Fibroblast of skin of scalp (primary cell): ENCODE measurements around the gene GABRR2.
A peak's percentile ranks its signal among the peaks of the same experiment; 100 is the strongest.
"Not testable (repeated sequence)": the region's sequence is repeated elsewhere in the genome, so short reads cannot be mapped to it uniquely, and the experiment has no call there.

Experiments used
- DNase-seq: peaks from one replicate; pipeline ENCODE4 v3.0.0-alpha.2; 2013

Gene GABRR2

DNA sequence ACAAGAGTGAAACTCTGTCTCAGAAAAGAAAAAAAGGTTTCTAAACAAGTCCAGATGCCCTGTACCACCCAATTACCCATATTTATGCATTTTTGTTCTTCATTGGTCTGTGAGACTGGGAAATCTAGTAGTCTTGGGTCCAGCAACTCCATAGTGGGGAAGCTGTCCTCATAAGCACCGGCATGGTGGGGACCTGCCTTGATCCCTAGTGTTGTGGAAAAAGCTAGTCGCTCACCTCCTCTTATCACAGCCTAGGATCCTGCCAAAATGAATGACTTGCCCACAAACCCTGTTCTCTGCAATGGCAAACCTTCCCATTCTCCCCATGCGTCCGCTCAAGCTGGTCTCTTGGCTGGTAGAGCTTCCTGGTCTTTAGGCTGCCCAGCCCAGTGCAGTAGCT, 59.7 kb downstream of the GABRR2 start:
- no peak for DNase-seq

DNA sequence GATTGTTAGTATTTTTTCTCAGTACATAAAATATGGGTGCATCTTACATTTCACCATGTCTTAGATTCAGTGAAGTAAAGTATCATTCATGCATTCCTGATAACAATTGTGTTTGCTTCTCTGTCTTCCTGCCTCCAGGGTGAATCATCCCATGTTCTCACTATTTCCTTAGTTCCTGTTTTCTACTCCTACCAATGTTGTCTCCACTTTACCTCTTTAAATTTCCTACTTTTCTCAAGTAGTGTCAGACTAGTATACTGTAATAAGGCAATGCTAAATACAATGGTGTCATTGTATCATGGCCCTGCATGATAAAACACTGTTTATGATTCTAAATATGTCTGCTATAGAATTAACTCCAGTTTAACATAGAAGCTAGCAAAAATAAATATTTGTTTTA, 60.5 kb downstream of the GABRR2 start:
- no peak for DNase-seq

DNA sequence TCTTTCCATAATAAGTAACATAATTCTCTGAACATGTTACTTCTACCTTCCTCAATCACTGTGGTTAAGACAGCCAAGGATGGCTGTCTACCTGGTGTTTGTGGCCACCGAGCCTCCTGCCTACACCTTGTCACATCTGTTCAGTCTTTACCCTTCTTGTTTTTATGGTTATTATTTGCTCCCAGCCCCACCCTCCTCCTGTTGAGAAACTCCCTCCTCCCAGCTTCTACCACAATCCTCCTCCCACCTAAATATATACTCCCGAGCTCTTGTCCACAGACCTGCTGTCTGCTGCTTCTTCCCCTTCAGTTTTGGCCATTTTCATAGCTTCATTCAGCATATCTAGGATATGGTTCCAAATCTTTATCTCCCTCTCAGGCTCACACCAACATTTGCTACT, 62.2 kb downstream of the GABRR2 start:
- DNase-seq: no peak

DNA sequence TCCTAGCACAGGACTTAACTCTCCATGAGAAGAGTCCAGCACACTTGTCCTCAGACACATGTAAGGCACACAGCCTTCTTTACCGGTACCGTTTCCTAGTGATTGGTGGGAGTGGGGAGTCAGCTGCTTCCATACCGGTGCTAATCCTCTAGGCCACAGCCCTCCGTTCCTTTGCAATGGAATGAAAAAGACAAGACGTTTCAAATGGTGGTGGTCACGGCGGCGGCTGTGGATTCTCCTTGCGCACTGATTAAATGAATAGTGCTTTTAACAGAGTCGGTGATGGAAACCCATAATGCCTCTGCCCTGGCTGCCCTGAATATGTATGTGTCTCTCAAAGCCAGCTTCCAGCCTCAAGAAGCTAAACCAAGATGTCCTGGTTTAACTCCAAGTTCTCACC, 63.1 kb downstream of the GABRR2 start:
- no peak for DNase-seq

DNA sequence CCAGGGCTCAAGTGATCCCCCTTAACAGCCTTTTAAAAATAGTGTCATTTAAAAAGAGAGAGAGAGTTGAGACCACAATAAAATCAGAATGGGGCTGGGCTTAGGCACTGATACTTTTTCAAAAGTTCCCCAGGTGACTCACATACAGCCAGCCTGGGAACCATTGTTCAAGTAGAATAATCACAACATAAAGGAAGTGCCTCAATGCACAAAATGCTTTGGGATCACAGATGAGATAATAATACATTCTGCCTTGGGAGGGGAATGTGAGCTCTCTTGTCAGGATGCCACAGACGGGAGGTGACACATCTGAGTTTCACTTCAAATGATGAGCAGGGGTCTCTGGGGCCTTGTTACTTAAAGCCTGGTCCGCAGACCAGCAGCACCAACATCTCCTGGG, 63.9 kb downstream of the GABRR2 start:
- no peak for DNase-seq

DNA sequence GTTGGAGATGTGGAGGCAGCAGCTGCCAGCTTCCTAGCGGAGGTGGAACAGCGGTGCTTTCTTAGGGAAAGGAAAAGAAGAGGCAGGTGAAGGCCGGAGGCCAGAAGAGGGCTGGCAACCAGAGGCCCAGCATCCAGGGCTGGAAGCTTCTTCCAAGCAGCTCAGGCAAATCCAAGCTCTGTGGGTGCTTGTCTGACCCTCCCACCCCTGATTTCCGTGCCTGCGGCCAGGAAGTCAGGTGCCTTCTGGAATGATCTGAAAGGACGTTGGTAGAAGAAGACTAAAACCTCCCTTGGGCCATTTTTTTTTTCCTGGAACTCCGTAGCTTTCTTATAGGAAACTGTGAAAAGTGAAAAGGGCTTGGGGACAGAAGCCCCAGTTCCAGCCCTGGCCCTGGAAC, 64.9 kb downstream of the GABRR2 start:
- no peak for DNase-seq

DNA sequence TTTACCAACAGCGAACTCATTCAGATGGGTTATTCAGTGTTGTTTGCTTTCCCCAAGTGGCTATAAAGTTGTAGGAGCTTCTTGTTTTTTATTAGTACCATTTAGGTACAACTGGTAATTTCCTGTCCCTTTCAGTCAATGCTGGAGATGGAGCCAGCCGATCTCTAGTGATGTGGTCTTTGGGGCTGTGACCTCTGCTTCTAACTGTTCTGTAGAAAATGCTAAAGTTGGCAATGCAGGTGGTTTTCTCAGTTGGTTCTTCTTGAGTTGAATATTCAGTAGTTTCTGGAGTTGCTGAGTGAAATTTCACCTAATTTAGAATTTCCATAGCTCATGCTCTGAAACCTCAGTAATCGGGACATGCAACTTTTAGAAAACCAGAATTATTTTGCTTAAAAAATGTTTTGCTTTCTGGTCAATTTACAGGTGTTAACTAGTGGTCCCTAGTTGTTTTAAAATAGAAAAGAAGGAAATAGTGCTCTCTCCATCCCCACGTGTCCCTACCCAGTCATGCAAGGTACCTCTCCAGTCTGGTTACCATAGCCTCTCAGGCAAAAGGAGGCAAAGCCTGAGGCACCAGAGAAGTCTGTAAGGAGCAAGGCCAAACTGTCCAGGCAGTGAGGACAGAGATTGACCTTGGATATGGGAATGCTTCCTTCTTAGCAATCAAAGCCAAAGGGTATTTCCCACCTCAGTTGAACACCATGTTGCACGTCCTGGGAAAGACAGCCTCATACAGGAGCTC, 70.7 kb downstream of the GABRR2 start:
- DNase-seq: no peak

DNA sequence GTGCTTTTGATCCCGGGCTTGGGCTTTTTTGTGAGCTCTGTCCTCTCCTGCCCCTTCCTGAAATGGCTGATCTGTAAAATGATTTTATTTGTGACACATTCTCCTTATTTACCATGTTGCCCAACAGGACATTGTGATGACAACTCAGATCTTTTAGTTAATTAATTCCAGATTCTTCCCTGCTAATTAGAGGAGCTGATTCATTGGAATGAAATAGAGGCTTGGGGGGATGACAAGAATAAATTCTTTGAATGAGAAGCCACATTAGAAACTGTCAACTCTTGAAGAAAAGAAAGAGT, 71.8 kb downstream of the GABRR2 start:
- DNase-seq: peak; percentile 24

DNA sequence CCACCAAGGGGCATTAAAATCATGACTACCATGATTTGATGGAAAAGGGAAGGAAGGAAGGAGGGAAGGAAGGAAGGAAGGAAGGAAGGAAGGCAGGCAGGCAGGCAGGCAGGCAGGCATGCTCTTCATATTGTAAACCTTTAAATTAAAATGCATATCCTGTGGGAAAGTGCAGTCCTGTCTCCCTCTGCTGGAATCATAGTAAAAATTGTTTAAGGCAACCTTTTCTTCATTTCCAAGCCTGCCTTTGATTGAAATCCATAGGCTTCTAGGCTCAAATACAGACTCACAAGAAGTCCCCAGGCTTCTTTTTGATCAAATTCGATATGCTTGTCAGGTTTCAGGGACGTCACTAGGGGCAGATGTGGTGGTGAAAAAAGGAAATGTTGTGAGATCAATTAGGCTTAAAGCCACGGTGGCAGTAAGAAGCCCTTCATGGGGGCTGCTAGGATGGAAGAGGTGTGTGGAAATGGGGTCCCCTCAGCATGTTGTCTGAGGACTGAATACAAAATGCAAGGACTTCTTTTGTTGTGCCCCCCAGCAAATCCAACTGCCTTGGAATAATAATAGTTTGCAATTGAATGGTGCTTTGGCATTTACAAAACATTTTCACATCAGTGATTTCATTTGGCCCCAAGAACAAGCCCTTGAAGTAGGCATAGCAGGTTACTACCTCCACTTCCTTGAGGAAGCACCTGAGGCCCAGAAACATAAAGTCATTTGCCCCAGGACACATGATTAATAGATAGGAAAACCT, 72.3 kb downstream of the GABRR2 start:
- peak; percentile 64 for DNase-seq

DNA sequence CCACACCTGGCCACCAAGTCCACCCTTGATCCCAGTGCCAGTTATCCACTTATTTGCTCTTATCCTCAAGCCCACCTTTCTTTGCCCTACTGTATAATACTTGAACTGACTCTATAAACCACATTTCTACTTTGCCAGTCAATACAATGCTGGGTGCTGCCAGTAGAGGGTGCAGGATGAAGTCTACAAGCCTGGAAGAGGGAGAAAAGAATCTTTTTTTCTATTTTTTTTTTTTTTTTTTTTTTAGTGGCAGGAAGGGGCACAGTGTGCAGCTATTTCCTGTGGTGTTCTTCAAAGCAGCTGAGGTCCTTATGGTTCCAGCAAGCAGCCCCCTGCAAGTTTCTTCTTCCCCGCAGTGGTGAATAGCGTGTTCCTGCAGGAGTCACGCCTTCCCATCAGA, 75.8 kb downstream of the GABRR2 start:
- DNase-seq: no peak

DNA sequence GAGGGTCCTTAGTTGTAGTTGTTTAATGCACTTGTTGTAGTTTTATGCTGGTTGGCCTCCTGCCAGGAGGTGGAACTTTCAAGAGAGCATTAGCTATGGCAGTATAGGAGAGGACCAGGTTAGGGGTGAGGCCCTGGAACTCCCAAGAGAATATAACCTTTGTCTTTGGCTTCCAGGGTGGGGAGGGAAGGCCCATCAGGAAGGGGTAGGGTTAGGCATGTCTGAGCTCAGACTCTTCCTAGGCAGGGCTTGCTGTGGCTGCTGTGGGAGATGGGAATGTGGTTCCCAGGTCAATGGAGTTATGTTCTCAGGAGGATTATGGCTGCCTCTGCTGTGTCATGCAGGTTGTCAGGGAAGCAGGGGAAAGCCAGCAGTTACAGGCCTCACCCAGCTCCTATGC, 77.9 kb downstream of the GABRR2 start:
- no peak for DNase-seq

DNA sequence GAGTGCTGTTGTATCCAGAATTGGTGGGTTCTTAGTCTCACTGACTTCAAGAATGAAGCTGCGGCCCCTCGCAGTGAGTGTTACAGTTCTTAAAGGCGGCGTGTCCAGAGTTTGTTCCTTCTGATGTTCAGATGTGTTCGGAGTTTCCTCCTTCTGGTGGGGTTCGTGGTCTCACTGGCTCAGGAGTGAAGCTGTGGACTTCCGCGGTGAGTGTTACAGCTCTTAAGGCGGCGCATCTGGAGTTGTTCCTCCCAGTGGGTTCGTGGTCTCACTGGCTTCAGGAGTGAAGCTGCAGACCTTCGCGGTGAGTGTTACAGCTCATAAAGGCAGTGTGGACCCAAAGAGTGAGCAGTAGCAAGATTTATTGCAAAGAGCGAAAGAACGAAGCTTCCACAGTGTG, 81.5 kb downstream of the GABRR2 start:
- DNase-seq: not testable (repeated sequence)

DNA sequence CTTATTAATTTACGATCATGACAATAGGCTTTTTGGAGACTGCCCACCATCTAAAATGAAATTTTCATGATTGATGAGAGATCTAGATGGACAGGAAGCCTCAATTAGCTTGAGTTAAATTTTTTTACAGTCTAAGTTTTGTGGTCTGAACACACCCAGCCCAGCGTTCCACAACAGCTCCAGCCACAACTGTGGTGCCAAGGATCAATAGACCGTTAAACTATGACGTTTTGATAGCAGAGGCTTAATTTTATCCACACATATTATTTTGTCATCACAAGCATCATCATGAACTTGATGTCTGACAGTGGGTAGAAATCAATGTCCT, 92.4 kb downstream of the GABRR2 start:
- no peak for DNase-seq

DNA sequence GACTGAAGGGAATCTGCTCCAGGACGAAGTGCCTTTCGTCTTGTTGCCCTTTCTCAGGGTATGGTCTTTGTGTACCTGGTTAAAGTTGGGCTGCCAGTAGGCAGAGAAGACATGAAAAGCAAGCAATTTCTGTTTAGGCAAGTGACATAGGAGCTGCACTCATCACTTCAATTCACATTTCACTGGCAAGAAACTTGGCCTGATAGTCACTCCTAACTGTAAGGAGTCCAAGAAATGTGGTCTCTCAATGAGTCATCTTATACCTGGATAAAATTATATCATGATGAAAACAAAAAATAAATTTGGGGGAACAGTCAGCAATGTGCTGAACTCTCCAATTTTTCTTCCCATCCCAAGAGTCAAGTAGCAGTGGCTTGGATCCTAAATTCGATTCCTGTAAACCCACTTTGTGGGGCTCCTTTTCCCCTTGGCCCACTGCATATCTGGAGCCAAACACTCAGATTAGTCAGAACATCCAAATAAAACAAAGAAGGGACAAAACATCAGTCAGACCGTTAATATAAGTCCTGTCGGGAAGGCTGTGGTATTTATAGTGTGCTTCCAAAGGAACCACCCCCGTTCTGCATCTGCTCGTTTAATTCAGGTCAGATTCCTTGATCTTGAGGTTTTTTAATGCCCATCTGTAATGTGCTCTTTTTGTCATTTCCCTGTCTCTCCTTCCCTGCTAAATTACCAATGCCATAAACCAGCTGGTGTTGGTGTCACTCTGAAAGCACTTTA, 93.0 kb downstream of the GABRR2 start:
- DNase-seq: no peak

DNA sequence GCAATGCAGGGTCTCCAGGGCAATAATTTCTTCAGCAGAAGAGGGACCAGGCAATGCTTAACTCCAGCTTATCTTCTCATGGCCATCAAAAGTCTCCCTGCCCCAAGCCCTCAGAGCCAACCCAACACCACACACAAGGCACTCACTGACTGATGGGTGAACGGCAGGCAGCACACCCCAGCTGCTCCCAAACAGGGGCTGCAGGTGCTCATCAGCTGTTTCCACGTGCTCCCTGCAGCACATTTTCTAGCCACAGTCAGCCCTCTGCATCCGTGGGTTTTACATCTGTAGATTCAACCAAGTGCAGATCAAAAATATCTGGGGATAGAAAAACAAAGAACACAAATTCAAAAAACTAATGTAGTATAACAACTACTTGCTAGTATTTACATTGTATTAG, 94.0 kb downstream of the GABRR2 start:
- DNase-seq: no peak

DNA sequence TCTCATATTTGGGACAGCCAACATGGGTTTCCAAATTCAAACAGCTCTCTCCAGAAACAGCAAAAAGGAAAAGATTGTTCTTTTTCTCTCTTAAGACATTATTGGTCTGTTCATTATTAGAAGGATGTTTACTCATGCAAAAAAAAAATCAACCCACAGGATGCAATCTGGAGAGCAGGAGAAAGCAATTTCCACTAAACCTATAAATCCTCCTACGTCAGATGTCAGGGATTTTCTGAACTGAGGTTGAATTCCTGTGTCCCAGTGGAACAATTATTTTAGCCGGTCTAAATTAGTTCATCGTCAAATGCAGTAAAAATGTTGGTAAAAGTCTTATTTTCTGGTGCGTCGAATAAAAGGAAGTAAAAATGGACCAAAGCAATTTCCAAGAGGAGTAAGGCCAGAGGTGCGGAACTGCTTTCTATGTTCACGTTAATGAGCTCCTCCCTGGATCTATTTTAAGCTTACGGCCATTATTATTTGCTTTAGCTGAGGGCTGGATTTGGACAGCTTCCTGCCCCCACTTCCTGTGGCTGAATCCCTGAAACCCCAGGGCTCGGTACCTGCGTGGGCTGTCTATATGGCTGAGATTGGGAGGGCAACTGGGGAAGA, 97.7 kb downstream of the GABRR2 start, which contains the start of gene GABRR1:
GABRR1 (minus strand) TSS at position 60 of the 612 bp plus-strand sequence; CDS start at position 24, 36 bp downstream.
- no peak for DNase-seq

DNA sequence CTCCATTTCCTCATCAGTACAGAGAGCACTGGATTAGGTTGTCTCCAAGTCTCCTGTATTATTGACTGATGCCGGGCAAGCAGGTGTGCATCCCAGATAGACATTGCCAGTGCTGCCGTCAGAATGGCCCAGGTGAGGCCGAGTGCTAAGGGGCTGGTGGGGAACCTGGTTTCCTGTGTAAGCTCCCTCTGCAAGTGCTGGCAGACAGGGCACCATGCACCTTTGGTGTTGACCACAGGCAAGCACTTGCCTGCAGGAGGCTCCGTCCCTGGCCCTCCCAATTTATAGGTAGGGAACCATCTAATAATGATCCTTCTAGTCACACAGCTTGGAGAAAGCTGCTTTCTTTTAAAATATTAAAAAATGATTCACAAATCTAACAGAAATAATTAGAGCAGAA, 98.7 kb downstream of the GABRR2 start:
- no peak for DNase-seq

DNA sequence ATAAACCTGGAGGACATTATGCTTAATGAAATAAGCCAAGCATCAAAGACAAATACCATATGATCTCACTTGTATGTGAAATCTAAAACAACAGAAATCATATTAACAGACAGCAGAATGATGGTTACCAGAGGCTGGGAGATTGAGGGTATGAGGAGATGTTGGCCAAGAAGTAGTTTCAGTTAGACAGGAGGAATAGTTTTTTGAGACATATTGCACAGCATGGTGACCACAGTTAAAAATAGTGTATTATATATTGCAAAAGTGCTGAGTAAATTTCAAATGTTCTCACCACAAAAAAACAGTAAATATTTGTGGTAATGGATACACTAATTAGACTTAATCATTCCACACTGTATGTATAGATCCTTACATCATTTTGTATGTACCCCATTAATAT, 99.7 kb downstream of the GABRR2 start:
- DNase-seq: no peak

DNA sequence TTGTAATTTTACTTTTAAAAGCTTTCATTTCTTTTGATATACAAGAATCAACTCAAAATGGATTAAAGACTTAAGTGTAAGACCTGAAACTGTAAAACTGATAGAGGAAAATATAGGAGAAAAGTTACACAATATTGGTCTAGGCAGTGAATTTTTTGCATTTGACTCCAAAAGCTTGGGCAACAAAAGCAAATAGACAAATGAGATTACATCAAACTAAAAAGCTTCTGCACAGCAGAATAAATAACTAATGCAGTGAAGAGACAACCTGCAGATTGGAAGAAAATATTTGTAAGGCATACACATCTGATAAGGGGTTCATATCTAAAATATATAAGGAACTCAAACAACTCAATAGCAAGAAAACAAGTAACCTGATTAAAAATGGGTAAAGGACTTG, 100.9 kb downstream of the GABRR2 start:
- no peak for DNase-seq

DNA sequence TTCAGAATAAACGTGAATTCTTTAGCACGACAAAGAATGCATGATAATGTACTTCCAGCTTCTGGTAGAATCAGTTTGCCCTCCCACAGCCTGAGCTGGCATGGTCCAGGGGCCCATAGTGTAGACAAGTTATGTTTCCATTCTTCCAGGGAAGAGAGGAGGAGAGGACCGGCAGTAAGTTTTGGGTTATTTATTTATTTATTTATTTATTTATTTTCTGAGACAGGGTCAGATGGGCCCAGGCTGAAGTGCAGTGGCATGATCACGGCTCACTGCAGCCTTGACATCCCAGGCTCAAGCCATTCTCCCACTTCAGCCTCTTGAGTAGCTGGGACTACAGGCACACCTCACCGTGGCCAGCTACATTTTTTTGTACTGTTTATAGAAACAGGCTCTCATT, 102.6 kb downstream of the GABRR2 start:
- DNase-seq: no peak

DNA sequence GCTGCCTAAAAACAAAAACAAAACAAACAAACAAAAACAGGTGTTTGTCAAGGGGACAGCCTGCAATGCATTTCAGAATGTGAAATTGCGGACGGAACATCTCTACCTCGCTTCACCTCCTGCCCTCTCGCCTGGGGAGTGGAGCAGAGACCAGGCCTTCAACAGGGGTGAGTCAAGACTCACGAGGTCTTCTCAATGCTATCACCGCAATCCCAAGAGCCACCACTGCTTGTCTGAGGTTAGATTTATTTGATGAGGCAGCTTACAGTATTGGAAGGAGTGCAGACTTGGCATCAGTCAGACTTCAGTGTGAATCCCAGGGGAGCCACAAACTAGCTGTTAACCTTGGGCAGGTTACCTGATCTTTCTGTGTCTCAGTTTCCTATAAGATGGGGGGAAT, 105.6 kb downstream of the GABRR2 start:
- no peak for DNase-seq

DNA sequence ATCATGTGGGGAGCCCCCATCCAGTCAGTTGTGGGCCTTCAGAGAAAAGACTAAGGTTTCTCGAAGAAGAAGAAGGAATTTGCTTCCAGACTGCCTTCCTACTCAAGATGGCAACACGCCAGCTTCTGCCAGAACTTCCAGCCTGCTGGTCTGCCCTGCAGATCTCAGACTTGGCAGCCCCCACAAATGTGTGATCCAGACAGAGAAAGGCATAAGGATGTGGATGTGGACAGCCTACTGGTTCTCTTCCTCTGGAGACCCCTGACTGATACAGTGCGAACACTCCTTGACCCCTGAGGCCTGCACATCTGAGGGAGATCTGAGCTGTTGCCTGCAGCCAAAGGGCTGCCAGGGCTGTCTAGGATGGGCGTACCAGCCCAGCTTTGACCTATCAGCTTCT, 106.5 kb downstream of the GABRR2 start:
- no peak for DNase-seq
